GM18873 (cell line): ENCODE results near the gene CDK6.

ENCODE experiments used
- ATAC-seq: cut with Tn5 transposase; IDR thresholded peaks from one replicate; pipeline ENCODE4 v1.9.1; 2021; ENCODE audit warnings: mild to moderate bottlenecking, moderate library complexity, moderate number of reproducible peaks; ENCODE audit not compliant: unreplicated experiment, low FRiP score

The CDK6 gene

DNA sequence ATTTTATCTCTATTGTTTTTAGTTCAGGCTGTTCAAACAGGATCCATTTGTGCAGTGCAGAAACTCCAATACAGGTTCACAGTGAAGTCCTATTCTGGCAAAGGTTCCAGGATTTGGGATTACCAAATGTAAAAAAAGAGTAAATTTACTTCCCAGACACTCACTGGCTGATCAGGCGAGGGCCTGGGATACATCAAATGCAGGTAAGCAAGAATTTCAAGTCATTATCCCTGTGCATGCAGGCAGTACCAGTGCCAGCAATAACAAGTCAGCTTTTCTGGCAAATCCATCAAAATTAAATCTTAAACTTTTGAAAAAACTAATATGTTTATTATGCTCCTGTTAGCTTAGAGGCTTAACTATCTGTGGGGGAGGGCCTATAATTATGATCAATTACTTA, 6.3 kb downstream of the CDK6 start:
- ATAC-seq = no peak

- no peak for ATAC-seq
Measured at GRCh38 chr7:92827464-92828120, 8.8 kb downstream of the CDK6 start.

- ATAC-seq = no peak
Measured at GRCh38 chr7:92826258-92826938, 10.0 kb downstream of the CDK6 start.

GRCh38 chr7:92824901-92825480, 11.4 kb downstream of the CDK6 start:
- ATAC-seq = no peak

GRCh38 chr7:92824450-92824849, 11.9 kb downstream of the CDK6 start:
- no peak for ATAC-seq

GRCh38 chr7:92823042-92823441, 13.3 kb downstream of the CDK6 start:
- no peak for ATAC-seq

- ATAC-seq = no peak
Measured at GRCh38 chr7:92820191-92820590, 16.2 kb downstream of the CDK6 start.

DNA sequence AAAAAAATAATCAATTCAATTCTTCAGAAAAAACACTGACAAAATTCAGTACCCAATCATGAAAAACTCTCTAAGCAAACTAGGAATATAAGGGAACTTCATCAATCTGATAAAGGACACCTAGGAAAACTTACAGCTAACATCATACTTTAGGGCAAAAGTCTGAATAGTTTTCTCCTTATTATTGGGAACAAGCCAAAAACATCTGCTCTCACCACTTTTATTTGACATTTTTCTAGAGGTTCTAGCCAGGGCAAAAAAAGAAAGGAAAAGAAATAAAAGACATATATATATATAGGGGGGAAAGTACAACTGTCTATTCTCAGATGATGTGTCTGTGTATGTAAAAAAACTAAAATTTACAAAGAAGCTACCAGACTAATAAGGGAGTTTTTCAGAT, 19.0 kb downstream of the CDK6 start:
- no peak for ATAC-seq

DNA sequence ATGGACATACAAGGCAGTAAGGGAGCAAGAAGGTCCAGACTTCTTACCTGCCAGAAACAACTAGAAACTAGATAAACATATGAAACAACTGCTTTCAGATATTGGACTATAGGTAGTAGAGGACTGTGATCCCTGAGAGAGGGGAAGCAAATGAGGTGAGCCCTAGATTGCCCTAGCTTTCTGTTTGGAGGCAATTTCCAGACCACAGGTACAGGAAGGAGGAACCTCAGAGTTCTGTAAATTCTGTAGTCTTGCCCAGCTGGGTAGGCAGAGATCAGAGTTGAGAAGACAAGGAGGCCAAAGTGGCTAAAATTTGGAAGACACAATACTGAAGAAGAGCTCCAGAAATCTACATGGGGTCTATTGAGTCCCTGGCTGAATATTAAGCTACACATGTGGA, 21.0 kb downstream of the CDK6 start:
- peak; percentile 37 for ATAC-seq

DNA sequence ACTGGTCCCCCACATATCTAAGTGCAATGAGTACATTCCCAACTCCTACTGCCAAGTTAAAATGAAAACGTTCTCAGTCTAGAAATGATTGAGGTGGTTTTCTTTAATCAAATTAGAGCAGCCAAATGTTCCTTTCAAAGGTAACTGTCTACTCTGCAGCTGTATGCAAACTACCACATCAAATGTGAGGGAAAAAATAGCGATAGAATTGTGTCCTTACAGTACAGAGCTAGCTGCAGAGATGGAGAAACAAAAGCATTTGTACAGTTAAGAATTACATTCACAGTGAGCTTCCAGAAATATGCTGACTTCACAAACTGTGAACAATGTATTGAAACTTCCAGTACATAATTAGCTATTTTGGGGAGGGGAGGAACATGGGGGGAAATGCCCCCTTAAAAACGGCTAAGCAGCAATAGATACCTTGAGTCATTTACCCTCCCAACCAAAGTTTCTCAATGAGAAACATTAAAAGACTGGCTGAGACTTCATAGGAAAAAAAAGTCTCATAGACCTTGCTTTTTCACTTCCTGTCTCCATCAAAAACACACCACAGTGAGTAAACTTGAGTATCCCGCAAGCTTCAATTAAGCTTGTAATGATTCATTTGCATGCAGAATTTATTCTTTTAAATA, 22.9 kb downstream of the CDK6 start:
- peak; percentile 41 for ATAC-seq

GRCh38 chr7:92811158-92811557, 25.2 kb downstream of the CDK6 start:
- no peak for ATAC-seq

GRCh38 chr7:92809760-92810573, 26.4 kb downstream of the CDK6 start:
- ATAC-seq = peak; percentile 87

DNA sequence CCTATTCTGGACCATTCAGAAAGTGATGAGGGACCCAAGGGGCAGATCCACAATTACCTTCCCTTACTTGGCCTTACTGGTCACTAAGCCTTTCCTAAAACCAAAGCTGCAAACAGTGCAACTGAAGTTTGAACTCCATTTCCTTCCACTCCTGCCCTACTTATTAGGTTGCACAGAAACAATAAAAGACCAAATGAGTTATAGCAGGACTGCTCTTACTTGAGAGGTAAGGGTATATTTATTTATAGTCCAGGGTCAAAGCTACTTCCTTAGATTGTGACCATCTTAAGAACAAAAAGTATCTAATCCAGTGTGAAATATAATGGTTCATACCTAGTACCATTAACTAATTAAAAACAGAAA, 27.0 kb downstream of the CDK6 start:
- peak; percentile 18 for ATAC-seq

DNA sequence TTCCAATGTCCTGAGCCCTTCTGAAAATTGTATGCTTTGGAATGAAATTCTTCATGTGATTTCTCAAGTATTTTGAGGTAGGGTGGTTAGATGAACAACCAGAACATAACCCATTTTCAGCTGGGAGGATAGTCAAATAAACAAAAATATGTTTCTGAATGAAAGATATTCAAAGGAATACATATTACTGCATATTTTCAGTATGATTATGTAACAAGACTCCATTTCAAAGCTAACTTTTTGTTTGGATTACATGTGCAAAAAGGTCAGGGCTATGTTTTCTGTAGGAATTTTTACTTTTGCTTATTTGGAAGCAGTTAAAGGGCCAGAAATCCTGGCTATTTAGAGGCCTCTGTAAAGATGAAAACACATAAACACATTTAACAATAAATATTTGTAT, 27.7 kb downstream of the CDK6 start:
- no peak for ATAC-seq

- no peak for ATAC-seq
Measured at GRCh38 chr7:92808006-92808405, 28.4 kb downstream of the CDK6 start.

DNA sequence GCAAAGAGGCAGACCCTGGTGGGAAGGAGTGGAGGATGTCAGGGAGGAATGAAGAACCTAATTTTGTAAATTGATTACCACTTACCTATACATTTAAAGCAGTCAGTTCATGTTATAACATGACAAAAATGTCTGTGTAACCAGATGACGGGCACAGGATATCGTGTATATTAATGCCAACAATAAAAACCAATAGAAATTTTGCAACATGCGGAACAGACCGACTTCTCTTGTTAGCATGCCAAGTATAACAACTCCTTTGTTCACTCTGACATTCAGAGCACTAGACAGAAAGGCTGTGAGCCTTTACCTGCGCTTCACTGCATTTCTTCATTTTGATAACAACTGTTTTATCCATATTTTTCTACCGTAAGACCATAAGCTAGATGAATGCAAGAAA, 29.9 kb downstream of the CDK6 start:
- ATAC-seq = no peak

DNA sequence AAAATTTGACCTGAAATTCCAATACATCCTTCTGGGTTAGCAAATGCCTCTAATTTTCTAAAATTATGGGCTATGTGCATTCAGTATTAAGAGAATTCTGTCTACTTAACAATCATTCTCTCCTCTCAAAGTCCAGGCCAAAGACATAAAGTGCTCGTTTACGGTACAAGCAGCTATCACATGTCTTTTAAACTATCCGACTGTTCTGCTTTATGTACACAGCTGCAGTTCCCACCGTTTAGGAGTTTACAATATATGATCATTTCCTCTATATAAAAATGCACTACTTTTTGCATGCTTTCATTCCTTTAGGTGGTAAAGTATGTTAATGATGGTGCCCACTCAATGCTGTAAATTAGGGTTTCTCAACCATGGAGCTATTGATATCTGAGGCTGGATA, 34.0 kb downstream of the CDK6 start:
- no peak for ATAC-seq

GRCh38 chr7:92799446-92800211, 36.7 kb downstream of the CDK6 start:
- no peak for ATAC-seq

GRCh38 chr7:92798517-92799249, 37.7 kb downstream of the CDK6 start:
- no peak for ATAC-seq
